ENCODE measurements around the gene RBPJ. TPM values are rescaled to one million over a fixed set of nuclear protein-coding genes. Genes with fewer than 3 reads are reported as not detected.

RBPJ gene
- total RNA-seq, 2 experiments from 2014 or later, result 39.9 to 61.1 TPM

- no peak overlapping the region for H3K4me2 ChIP-seq (ENCODE audit: low read length)
- no peaks in the 10 kb centered on the region for H3K36me3 ChIP-seq (ENCODE audit: insufficient read depth, low read length)
- CTCF ChIA-PET (ENCODE audit: unreplicated experiment), result no interaction called here
- POLR2A ChIA-PET, result interaction anchor here (0.6 to 0.7 kb wide), 3 partner anchors 39 to 1283 kb away, joined by 3 to 5 read pairs (median 4); no protein-coding TSS in a partner anchor
- TF ChIP-seq EZH2phosphoT487 (IDR thresholded peaks at IDR 0.05; ENCODE audit: borderline replicate concordance, low read depth, low read length), result no peak
- TF ChIP-seq, protein P1, sequence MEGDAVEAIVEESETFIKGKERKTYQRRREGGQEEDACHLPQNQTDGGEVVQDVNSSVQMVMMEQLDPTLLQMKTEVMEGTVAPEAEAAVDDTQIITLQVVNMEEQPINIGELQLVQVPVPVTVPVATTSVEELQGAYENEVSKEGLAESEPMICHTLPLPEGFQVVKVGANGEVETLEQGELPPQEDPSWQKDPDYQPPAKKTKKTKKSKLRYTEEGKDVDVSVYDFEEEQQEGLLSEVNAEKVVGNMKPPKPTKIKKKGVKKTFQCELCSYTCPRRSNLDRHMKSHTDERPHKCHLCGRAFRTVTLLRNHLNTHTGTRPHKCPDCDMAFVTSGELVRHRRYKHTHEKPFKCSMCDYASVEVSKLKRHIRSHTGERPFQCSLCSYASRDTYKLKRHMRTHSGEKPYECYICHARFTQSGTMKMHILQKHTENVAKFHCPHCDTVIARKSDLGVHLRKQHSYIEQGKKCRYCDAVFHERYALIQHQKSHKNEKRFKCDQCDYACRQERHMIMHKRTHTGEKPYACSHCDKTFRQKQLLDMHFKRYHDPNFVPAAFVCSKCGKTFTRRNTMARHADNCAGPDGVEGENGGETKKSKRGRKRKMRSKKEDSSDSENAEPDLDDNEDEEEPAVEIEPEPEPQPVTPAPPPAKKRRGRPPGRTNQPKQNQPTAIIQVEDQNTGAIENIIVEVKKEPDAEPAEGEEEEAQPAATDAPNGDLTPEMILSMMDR (conservative IDR thresholded peaks at IDR 0.05; ENCODE audit: low read length), result no peak
- no peaks in the 10 kb centered on the region for H3K9me2 ChIP-seq (ENCODE audit: insufficient read depth, low read length)
- no peak for DNase-seq (ENCODE audit: low spot score)
- H3K4me3 ChIP-seq (ENCODE audit: low read depth, low read length, poor library complexity, severe bottlenecking), result no peak overlapping the region
- no TSS peak for BruUV-seq (replicated peaks)
- intact Hi-C loops (cut with micrococcal nuclease; ENCODE audit: unreplicated experiment), result no loop called here
- no peaks in the 10 kb centered on the region for H3K4me1 ChIP-seq (ENCODE audit: insufficient read depth, low read length, poor library complexity, severe bottlenecking)
- no peaks in the 10 kb centered on the region for H4K20me1 ChIP-seq (ENCODE audit: insufficient read depth, low read length)
- H3K27ac ChIP-seq (ENCODE audit: low read depth, low read length, poor library complexity, severe bottlenecking), result no peak overlapping the region
- H2AFZ ChIP-seq (ENCODE audit: low read length), result no peak overlapping the region
- no peaks in the 10 kb centered on the region for H3K79me2 ChIP-seq (ENCODE audit: insufficient read depth, low read depth, low read length)
- no peaks in the 10 kb centered on the region for H3K9me3 ChIP-seq (ENCODE audit: low read length)
Observed at GRCh38 chr4:26289401-26289800, 31.4 kb upstream of the RBPJ start.

DNA sequence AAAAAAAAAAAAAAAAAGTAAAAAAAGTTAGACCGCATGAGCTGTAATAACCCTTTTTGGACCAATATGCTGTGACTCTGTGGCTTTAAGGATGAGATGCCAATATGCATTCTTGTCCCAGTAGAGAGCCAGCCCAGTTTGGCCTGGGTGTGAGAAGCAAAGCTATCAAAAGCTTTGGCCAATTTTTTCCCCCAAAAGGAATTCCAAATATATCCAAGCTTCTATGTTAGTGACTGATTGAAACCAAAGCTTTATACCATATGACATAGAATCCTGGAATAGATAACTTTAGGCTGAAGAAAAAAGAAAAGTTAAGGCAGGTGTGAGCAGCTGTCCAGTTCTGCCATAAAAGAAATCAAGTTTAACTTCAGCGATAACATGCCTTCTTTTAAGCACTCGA lies 30.5 kb upstream of the RBPJ start:
- no peaks in the 10 kb centered on the region for H3K36me3 ChIP-seq (ENCODE audit: insufficient read depth, low read length)
- no TSS peak for BruUV-seq (replicated peaks)
- H3K4me3 ChIP-seq (ENCODE audit: low read depth, low read length, poor library complexity, severe bottlenecking), result no peak overlapping the region
- H3K79me2 ChIP-seq (ENCODE audit: insufficient read depth, low read depth, low read length), result no peaks in the 10 kb centered on the region
- H3K27ac ChIP-seq (ENCODE audit: low read depth, low read length, poor library complexity, severe bottlenecking), result no peak overlapping the region
- ChIA-PET POLR2A (interaction anchor here (0.6 to 0.7 kb wide), 3 partner anchors 12 to 1282 kb away, joined by 4 to 5 read pairs (median 4); no protein-coding TSS in a partner anchor), CTCF (ENCODE audit: unreplicated experiment) (no interaction called here)
- H3K4me1 ChIP-seq (ENCODE audit: insufficient read depth, low read length, poor library complexity, severe bottlenecking), result no peaks in the 10 kb centered on the region
- no peaks in the 10 kb centered on the region for H3K9me3 ChIP-seq (ENCODE audit: low read length)
- H3K9me2 ChIP-seq (ENCODE audit: insufficient read depth, low read length), result no peaks in the 10 kb centered on the region
- TF ChIP-seq EZH2phosphoT487 (IDR thresholded peaks at IDR 0.05; ENCODE audit: borderline replicate concordance, low read depth, low read length), result no peak
- TF ChIP-seq, protein P1 (conservative IDR thresholded peaks at IDR 0.05; ENCODE audit: low read length), result no peak
- no peak overlapping the region for H2AFZ ChIP-seq (ENCODE audit: low read length)
- DNase-seq (ENCODE audit: low spot score), result no peak
- no peaks in the 10 kb centered on the region for H4K20me1 ChIP-seq (ENCODE audit: insufficient read depth, low read length)
- intact Hi-C loops (cut with micrococcal nuclease; ENCODE audit: unreplicated experiment), result no loop called here
- no peak overlapping the region for H3K4me2 ChIP-seq (ENCODE audit: low read length)

- no peaks in the 10 kb centered on the region for H3K9me3 ChIP-seq (ENCODE audit: low read length)
- CTCF ChIA-PET (ENCODE audit: unreplicated experiment), result no interaction called here
- intact Hi-C loops (cut with micrococcal nuclease; ENCODE audit: unreplicated experiment), result no loop called here
- no TSS peak for BruUV-seq (replicated peaks)
- H3K4me1 ChIP-seq (ENCODE audit: insufficient read depth, low read length, poor library complexity, severe bottlenecking), result no peaks in the 10 kb centered on the region
- no peaks in the 10 kb centered on the region for H4K20me1 ChIP-seq (ENCODE audit: insufficient read depth, low read length)
- H2AFZ ChIP-seq (ENCODE audit: low read length), result no peak overlapping the region
- H3K79me2 ChIP-seq (ENCODE audit: insufficient read depth, low read depth, low read length), result no peaks in the 10 kb centered on the region
- no peaks in the 10 kb centered on the region for H3K36me3 ChIP-seq (ENCODE audit: insufficient read depth, low read length)
- H3K4me3 ChIP-seq (ENCODE audit: low read depth, low read length, poor library complexity, severe bottlenecking), result no peak overlapping the region
- no peak overlapping the region for H3K27ac ChIP-seq (ENCODE audit: low read depth, low read length, poor library complexity, severe bottlenecking)
- no peaks in the 10 kb centered on the region for H3K9me2 ChIP-seq (ENCODE audit: insufficient read depth, low read length)
- POLR2A ChIA-PET, result interaction anchor here (0.6 kb wide), 1 partner anchor 94 kb away, joined by 3 read pairs; no protein-coding TSS in a partner anchor
- H3K4me2 ChIP-seq (ENCODE audit: low read length), result no peak overlapping the region
- DNase-seq (ENCODE audit: low spot score), result no peak
- no peak for TF ChIP-seq EZH2phosphoT487 (IDR thresholded peaks at IDR 0.05; ENCODE audit: borderline replicate concordance, low read depth, low read length)
- TF ChIP-seq, protein P1 (conservative IDR thresholded peaks at IDR 0.05; ENCODE audit: low read length), result no peak
Observed at GRCh38 chr4:26294904-26295303, 25.9 kb upstream of the RBPJ start.
